Measurements from ENCODE around the gene JOSD2. TPM values are rescaled to one million over a fixed set of nuclear protein-coding genes. Genes with fewer than 3 reads are reported as not detected.

Gene JOSD2
- total and polyA plus RNA-seq, 9 of the 15 experiments (the other 6 are each of a cell fraction or from before 2014, with no cell fraction given), result 0.06 to 14.4 (median 3.1) TPM

GRCh38 chr19:50536662-50537305, 25.8 kb upstream of the JOSD2 start (continued):
- TF ChIP-seq ZBTB40 (IDR thresholded peaks at IDR 0.05) (no peak), ZBTB40 (CRISPR knock-in tag; IDR thresholded peaks at IDR 0.05) (no peak)
